K562 (cell line): ENCODE data around the gene TFF3. TPM values are rescaled to one million over a fixed set of nuclear protein-coding genes. Genes with fewer than 3 reads are reported as not detected.

Experiments
- FOXJ2 ChIP-seq: fragments of 200-800 bp; sonication (Bioruptor generic); IDR thresholded peaks from 2 replicates; pipeline ENCODE4 v1.6.1; 2016; ENCODE audit warnings: missing genetic modification characterization, missing compliant biosample characterization
- HNRNPH1 ChIP-seq: fragments of 200-400 bp; formaldehyde crosslinking; optimal IDR thresholded peaks from 2 replicates; pipeline ENCODE3; 2017; ENCODE audit warnings: low read depth, mild to moderate bottlenecking, low read length, moderate library complexity
- IFI16 ChIP-seq: fragments of 250-450 bp; sonication (Bioruptor Pico); IDR thresholded peaks from 2 replicates; pipeline ENCODE4 v2.1.2; 2022; ENCODE audit warnings: mild to moderate bottlenecking, inconsistent platforms
- ILF3 ChIP-seq: fragments of 450-650 bp; IDR thresholded peaks from 2 replicates; pipeline ENCODE4 v1.6.1; 2018; ENCODE audit warnings: antibody characterized with exemption, mild to moderate bottlenecking, moderate library complexity, borderline replicate concordance
- ILK ChIP-seq: fragments of 450-650 bp; IDR thresholded peaks from 2 replicates; pipeline ENCODE4 v1.6.1; 2016; ENCODE audit warnings: missing genetic modification characterization, low read depth, mild to moderate bottlenecking, missing compliant biosample characterization, moderate library complexity, borderline replicate concordance
- MEF2D ChIP-seq: conservative IDR thresholded peaks from 2 replicates; pipeline ENCODE4 v1.6.1; 2016; ENCODE audit warnings: low read depth, missing genetic modification characterization, missing compliant biosample characterization
- SMARCA4 ChIP-seq: fragments of 450-650 bp; IDR thresholded peaks from 2 replicates; pipeline ENCODE4 v1.6.1; 2016
- TCFL5 ChIP-seq: fragments of 250-450 bp; sonication (Bioruptor Pico); conservative IDR thresholded peaks from 2 replicates; pipeline ENCODE4 v1.6.1; 2021; ENCODE audit warnings: mild to moderate bottlenecking, moderate library complexity, matching md5 sums
- ZFP1 ChIP-seq: fragments of 450-650 bp; formaldehyde crosslinking; IDR thresholded peaks from 2 replicates; pipeline ENCODE4 v1.4.0; 2020; ENCODE audit warnings: mild to moderate bottlenecking, mixed read lengths
- ZFP91 ChIP-seq: sonication (generic); formaldehyde crosslinking; IDR thresholded peaks from 2 replicates; pipeline ENCODE4 v1.8.0; 2022; ENCODE audit warnings: mild to moderate bottlenecking, missing genetic modification reagents
- ZKSCAN8 ChIP-seq: fragments of 200-800 bp; sonication (Bioruptor generic); IDR thresholded peaks from 2 replicates; pipeline ENCODE4 v1.6.1; 2016; ENCODE audit warnings: missing genetic modification characterization, missing compliant biosample characterization
- polyA plus RNA-seq, 8 experiments: library from polyadenylated mRNA; depleted of rRNA in 4 of 8; stranded (reverse) in 5 of 8; unstranded in 3 of 8; fragments of >200 nt; fragmentation: Nextera tagmentation in 2 of 8; fragmentation: Illumina TruSeq in 1 of 8; extraction: Ambion mirVana in 2 of 8; extraction: Trizol in 1 of 8; gene quantifications; 2 replicates each; pipeline versions ENCODE4 v1.2.1 to v1.2.3, GENCODE V29; 2011 to 2014; ENCODE audit warnings: inconsistent platforms in 1 of 8, missing spikeins in 1 of 8
- total RNA-seq, 7 experiments: library from RNA; depleted of rRNA in 6 of 7; stranded (reverse); fragments of >200 nt in 6 of 7; fragmentation: Illumina TruSeq in 2 of 7; extraction: Trizol in 2 of 7; gene quantifications; 2 replicates each; pipeline versions ENCODE4 v1.2.1 to v1.2.3, GENCODE V29; 2011 to 2021; ENCODE audit warnings: low replicate concordance in 1 of 7
- TF ChIP-seq, protein P1 (sequence below): fragments of 250-450 bp; sonication (Bioruptor Pico); IDR thresholded peaks from 2 replicates; pipeline ENCODE4 v1.4.0; 2020
- TF ChIP-seq, protein P2 (sequence below): fragments of 250-450 bp; sonication (Bioruptor Pico); IDR thresholded peaks from 2 replicates; pipeline ENCODE4 v1.9.0; 2021; ENCODE audit warnings: mild to moderate bottlenecking
- TF ChIP-seq, protein P3 (sequence below): sonication (generic); formaldehyde crosslinking; IDR thresholded peaks from 2 replicates; pipeline ENCODE4 v1.8.0; 2022; ENCODE audit warnings: missing genetic modification reagents, mild to moderate bottlenecking, moderate library complexity, borderline replicate concordance
- TF ChIP-seq, protein P4 (sequence below): sonication (generic); formaldehyde crosslinking; IDR thresholded peaks from 2 replicates; pipeline ENCODE4 v1.8.0; 2023; ENCODE audit warnings: missing genetic modification reagents, mild to moderate bottlenecking, borderline replicate concordance

The TFF3 gene
- total and polyA plus RNA-seq, 9 of the 15 experiments (the other 6 are each of a cell fraction or from before 2014, with no cell fraction given) = 0.78 TPM; not detected in 8

DNA sequence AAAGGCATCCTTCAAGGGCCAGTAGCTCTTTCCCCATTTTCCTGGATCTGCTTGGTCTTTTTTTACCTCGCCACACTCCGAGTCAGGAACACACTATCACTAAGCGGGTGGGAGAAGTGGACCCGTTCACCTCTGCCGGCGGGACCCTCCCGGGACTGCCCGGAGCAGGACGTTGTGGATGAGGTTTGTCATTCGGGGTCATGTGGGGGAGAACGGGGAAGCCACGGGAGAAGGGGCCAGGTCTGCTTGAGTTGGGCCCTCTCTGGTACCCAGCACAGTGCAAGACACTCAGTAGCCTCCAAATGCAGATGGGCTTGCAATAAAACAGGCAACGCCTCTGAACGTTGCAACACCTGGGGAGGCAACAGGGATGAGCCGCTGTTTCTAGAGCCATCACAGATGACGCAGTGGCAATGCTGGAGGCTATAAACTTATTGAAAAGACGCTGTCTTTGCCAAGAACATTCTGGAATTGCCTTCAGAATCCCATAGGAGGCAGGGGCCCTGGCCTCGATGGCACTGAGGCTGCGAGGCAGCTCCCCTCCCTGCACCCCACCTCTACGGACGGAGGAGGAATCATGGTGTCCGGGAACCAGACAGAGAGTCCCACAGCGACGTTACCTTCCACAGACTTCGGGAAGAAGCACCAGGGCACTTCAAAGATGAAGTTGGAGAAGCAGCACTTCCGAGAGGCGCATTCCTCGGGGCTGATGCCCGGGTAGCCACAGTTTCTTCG, 31.8 kb upstream of the TFF3 start (continued):
- TF ChIP-seq, protein P1, sequence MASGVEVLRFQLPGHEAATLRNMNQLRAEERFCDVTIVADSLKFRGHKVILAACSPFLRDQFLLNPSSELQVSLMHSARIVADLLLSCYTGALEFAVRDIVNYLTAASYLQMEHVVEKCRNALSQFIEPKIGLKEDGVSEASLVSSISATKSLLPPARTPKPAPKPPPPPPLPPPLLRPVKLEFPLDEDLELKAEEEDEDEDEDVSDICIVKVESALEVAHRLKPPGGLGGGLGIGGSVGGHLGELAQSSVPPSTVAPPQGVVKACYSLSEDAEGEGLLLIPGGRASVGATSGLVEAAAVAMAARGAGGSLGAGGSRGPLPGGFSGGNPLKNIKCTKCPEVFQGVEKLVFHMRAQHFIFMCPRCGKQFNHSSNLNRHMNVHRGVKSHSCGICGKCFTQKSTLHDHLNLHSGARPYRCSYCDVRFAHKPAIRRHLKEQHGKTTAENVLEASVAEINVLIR (CRISPR knock-in tag) = no peak
- TF ChIP-seq, protein P2, sequence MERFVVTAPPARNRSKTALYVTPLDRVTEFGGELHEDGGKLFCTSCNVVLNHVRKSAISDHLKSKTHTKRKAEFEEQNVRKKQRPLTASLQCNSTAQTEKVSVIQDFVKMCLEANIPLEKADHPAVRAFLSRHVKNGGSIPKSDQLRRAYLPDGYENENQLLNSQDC (CRISPR knock-in tag) = no peak
- TF ChIP-seq HNRNPH1 (no peak), ILF3 (no peak), TCFL5 (CRISPR knock-in tag) (no peak), ZKSCAN8 (CRISPR knock-in tag) (no peak), FOXJ2 (tag) (no peak), ZFP1 (CRISPR knock-in tag) (no peak), MEF2D (no peak), IFI16 (no peak), SMARCA4 (no peak), ZFP91 (CRISPR knock-in tag) (no peak), ILK (no peak)
- TF ChIP-seq, protein P3, sequence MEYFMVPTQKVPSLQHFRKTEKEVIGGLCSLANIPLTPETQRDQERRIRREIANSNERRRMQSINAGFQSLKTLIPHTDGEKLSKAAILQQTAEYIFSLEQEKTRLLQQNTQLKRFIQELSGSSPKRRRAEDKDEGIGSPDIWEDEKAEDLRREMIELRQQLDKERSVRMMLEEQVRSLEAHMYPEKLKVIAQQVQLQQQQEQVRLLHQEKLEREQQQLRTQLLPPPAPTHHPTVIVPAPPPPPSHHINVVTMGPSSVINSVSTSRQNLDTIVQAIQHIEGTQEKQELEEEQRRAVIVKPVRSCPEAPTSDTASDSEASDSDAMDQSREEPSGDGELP (CRISPR knock-in tag) = no peak
- TF ChIP-seq, protein P4, sequence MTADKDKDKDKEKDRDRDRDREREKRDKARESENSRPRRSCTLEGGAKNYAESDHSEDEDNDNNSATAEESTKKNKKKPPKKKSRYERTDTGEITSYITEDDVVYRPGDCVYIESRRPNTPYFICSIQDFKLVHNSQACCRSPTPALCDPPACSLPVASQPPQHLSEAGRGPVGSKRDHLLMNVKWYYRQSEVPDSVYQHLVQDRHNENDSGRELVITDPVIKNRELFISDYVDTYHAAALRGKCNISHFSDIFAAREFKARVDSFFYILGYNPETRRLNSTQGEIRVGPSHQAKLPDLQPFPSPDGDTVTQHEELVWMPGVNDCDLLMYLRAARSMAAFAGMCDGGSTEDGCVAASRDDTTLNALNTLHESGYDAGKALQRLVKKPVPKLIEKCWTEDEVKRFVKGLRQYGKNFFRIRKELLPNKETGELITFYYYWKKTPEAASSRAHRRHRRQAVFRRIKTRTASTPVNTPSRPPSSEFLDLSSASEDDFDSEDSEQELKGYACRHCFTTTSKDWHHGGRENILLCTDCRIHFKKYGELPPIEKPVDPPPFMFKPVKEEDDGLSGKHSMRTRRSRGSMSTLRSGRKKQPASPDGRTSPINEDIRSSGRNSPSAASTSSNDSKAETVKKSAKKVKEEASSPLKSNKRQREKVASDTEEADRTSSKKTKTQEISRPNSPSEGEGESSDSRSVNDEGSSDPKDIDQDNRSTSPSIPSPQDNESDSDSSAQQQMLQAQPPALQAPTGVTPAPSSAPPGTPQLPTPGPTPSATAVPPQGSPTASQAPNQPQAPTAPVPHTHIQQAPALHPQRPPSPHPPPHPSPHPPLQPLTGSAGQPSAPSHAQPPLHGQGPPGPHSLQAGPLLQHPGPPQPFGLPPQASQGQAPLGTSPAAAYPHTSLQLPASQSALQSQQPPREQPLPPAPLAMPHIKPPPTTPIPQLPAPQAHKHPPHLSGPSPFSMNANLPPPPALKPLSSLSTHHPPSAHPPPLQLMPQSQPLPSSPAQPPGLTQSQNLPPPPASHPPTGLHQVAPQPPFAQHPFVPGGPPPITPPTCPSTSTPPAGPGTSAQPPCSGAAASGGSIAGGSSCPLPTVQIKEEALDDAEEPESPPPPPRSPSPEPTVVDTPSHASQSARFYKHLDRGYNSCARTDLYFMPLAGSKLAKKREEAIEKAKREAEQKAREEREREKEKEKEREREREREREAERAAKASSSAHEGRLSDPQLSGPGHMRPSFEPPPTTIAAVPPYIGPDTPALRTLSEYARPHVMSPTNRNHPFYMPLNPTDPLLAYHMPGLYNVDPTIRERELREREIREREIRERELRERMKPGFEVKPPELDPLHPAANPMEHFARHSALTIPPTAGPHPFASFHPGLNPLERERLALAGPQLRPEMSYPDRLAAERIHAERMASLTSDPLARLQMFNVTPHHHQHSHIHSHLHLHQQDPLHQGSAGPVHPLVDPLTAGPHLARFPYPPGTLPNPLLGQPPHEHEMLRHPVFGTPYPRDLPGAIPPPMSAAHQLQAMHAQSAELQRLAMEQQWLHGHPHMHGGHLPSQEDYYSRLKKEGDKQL (CRISPR knock-in tag) = no peak
